HEK293T (cell line): ENCODE data around the gene SYNGR4.
"Not testable (repeated sequence)": the region's sequence is repeated elsewhere in the genome, so short reads cannot be mapped to it uniquely, and the experiment has no call there.

ENCODE experiments used
- CTCF ChIA-PET: fragments of 350-600 bp; formaldehyde crosslinking; extraction: SDS; loops from one replicate; lab custom pipeline; 2021; ENCODE audit warnings: antibody characterized with exemption, inconsistent platforms; lab: Yijun Ruan, JAX
- POLR2A ChIA-PET: fragments of 350-600 bp; formaldehyde crosslinking; extraction: SDS; loops from one replicate; lab custom pipeline; 2020; ENCODE audit warnings: antibody characterized with exemption, inconsistent platforms; lab: Yijun Ruan, JAX
- DNase-seq: peaks from one replicate; pipeline ENCODE4 v3.0.0; 2012; ENCODE audit warnings: mixed read lengths; ENCODE audit errors: extremely low spot score
- ARNT ChIP-seq: fragments of 450-650 bp; IDR thresholded peaks from 2 replicates; pipeline ENCODE4 v1.6.1; 2017; ENCODE audit warnings: mild to moderate bottlenecking
- BHLHE40 ChIP-seq: fragments of 450-650 bp; IDR thresholded peaks from 2 replicates; pipeline ENCODE4 v1.6.1; 2016; ENCODE audit warnings: mild to moderate bottlenecking, moderate library complexity, borderline replicate concordance
- CTBP1 ChIP-seq: fragments of 450-650 bp; IDR thresholded peaks from 2 replicates; pipeline ENCODE4 v1.6.1; 2016; ENCODE audit warnings: borderline replicate concordance
- ELF4 ChIP-seq: fragments of 450-650 bp; IDR thresholded peaks from 2 replicates; pipeline ENCODE4 v1.6.1; 2017; ENCODE audit warnings: antibody characterized with exemption
- FOXA1 ChIP-seq: fragments of 450-650 bp; IDR thresholded peaks from 2 replicates; pipeline ENCODE4 v1.6.1; 2016; ENCODE audit warnings: mild to moderate bottlenecking
- FOXK2 ChIP-seq: fragments of 450-650 bp; IDR thresholded peaks from 2 replicates; pipeline ENCODE4 v1.6.1; 2016; ENCODE audit warnings: mild to moderate bottlenecking
- FOXM1 ChIP-seq: fragments of 450-650 bp; IDR thresholded peaks from 2 replicates; pipeline ENCODE4 v1.6.1; 2017; ENCODE audit warnings: mild to moderate bottlenecking, borderline replicate concordance
- HDGF ChIP-seq: fragments of 450-650 bp; IDR thresholded peaks from 2 replicates; pipeline ENCODE4 v1.6.1; 2017; ENCODE audit warnings: antibody characterized with exemption, borderline replicate concordance
- L3MBTL2 ChIP-seq: fragments of 450-650 bp; conservative IDR thresholded peaks from 2 replicates; pipeline ENCODE4 v1.6.1; 2016; ENCODE audit warnings: mild to moderate bottlenecking
- LEF1 ChIP-seq: fragments of 450-650 bp; IDR thresholded peaks from 2 replicates; pipeline ENCODE4 v1.6.1; 2017; ENCODE audit warnings: mild to moderate bottlenecking, borderline replicate concordance
- NFRKB ChIP-seq: fragments of 450-650 bp; IDR thresholded peaks from 2 replicates; pipeline ENCODE4 v1.6.1; 2016; ENCODE audit warnings: mild to moderate bottlenecking, moderate library complexity
- SP1 ChIP-seq: fragments of 450-650 bp; IDR thresholded peaks from 2 replicates; pipeline ENCODE4 v1.6.1; 2017
- SUZ12 ChIP-seq: fragments of 450-650 bp; IDR thresholded peaks from 2 replicates; pipeline ENCODE4 v1.6.1; 2016; ENCODE audit warnings: mild to moderate bottlenecking
- TARDBP ChIP-seq: fragments of 450-650 bp; IDR thresholded peaks from 2 replicates; pipeline ENCODE4 v1.6.1; 2016
- ZNF384 ChIP-seq: fragments of 450-650 bp; IDR thresholded peaks from 2 replicates; pipeline ENCODE4 v1.6.1; 2016
- TF ChIP-seq, protein P1 (sequence below): fragments of 450-650 bp; IDR thresholded peaks from 2 replicates; pipeline ENCODE4 v1.6.1; 2016

Gene SYNGR4

DNA sequence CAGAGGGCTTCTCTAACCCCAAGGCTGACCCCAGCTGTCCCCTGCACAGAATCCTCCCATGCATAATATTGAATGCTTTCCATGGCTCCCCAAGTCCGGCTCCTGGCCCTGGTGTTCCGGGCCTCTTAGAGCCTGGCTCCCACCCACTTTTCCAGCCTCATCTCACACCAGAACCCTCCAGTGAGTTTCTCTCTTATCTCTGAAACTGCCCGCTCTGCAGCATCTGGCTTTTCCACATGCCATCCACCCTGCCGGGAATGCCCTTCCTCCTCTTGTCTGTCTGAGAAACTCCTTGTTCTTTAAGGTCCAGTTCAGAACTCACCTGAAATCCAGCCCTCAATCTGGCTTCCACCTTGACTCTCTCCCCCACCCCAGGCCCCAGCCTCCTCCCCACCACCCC is 6.8 kb downstream of the SYNGR4 start:
- DNase-seq, result no peak
- ChIA-PET POLR2A (no interaction called here), CTCF (interaction anchor here (0.5 to 0.9 kb wide), 2 partner anchors 21 to 23 kb away, joined by 3 to 4 read pairs; partner anchors contain the start of gene KDELR1)
- TF ChIP-seq NFRKB (no peak), ARNT (no peak), CTBP1 (no peak), HDGF (no peak), FOXK2 (no peak), ELF4 (no peak), SP1 (no peak), TARDBP (no peak), FOXM1 (no peak)
- TF ChIP-seq, protein P1, sequence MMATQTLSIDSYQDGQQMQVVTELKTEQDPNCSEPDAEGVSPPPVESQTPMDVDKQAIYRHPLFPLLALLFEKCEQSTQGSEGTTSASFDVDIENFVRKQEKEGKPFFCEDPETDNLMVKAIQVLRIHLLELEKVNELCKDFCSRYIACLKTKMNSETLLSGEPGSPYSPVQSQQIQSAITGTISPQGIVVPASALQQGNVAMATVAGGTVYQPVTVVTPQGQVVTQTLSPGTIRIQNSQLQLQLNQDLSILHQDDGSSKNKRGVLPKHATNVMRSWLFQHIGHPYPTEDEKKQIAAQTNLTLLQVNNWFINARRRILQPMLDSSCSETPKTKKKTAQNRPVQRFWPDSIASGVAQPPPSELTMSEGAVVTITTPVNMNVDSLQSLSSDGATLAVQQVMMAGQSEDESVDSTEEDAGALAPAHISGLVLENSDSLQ, result no peak

DNA sequence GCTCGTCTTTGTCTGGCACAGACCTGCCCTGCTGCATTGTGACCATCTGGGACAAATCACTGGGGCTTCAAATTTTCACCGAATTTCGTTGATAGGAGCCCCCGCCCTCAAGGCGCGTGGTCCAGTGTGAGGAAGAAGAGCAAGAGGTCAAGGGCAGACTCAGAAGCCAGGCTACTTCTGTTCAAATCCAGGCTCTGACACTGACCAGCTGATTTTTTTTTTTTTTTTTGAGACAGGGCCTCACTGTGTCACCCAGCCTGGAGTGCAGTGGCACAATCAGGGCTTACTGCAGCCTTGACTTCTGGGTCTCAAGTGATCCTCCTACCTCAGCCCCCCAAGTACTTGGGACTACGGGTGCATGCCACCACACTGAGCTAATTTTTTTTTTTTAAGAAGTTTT is 7.2 kb downstream of the SYNGR4 start:
- CTCF ChIA-PET, result interaction anchor here (0.5 to 0.9 kb wide), 3 partner anchors 20 to 234 kb away, joined by 3 to 4 read pairs (median 4); partner anchors contain the start of gene KDELR1
- POLR2A ChIA-PET, result interaction anchor here (4.5 kb wide), 1 partner anchor 8 kb away, joined by 32 read pairs; the partner anchor contains the start of genes SYNGR4 and TMEM143
- TF ChIP-seq LEF1 (no peak), ZNF384 (no peak), SUZ12 (no peak), NFRKB (no peak), SP1 (no peak), FOXA1 (no peak), TARDBP (no peak)
- TF ChIP-seq, protein P1, result no peak
- no peak for DNase-seq

DNA sequence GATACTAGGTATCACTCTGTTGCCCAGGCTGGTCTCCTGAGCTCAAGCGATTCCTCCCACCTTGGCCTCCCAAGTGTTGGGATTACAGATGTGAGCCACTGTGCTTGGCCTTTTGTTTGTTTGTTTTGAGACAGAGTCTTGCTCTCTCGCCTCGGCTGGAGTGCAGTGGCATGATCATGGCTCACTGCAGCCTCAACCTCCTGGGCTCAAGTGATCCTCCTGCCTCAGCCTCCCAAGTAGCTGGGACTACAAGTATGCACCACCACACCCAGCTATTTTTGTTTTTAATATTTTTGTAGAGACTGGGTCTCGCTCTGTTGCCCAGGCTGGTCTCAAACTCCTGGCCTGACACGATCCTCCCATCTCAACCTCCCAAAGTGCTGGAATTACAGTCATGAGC is 7.6 kb downstream of the SYNGR4 start:
- ChIA-PET POLR2A (interaction anchor here (4.5 kb wide), 1 partner anchor 8 kb away, joined by 32 read pairs; the partner anchor contains the start of genes SYNGR4 and TMEM143), CTCF (interaction anchor here (0.6 to 0.9 kb wide), 2 partner anchors 20 to 234 kb away, joined by 4 read pairs; partner anchors contain the start of gene KDELR1)
- DNase-seq, result not testable (repeated sequence)

DNA sequence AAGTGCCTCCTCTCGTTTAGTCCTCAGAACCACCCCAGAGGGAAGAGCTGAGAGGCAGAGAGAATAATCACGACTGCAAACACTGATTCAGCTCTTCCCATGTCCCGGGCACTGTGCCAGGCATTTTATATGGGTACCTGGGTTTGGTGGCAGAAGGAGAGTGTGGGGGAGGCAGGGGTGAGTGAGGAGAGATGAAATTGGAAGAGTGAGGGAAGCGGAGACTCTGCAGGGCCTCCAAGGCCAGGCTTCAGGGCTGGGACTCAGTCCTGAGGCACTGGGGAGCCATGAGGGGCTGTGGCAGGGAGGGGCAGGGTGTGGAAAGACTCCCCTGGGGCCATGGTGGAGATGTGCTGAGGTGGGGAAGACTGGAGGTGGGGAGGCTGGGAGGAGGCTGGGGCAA is 8.7 kb downstream of the SYNGR4 start:
- no peak for DNase-seq
- CTCF ChIA-PET, result interaction anchor here (1.1 kb wide), 1 partner anchor 18 kb away, joined by 5 read pairs; the partner anchor contains the start of gene KDELR1
- POLR2A ChIA-PET, result interaction anchor here (1.2 to 4.5 kb wide), 2 partner anchors 9 to 72 kb away, joined by 3 to 32 read pairs; partner anchors contain the start of genes SYNGR4 and TMEM143
- TF ChIP-seq, protein P1, result no peak

DNA sequence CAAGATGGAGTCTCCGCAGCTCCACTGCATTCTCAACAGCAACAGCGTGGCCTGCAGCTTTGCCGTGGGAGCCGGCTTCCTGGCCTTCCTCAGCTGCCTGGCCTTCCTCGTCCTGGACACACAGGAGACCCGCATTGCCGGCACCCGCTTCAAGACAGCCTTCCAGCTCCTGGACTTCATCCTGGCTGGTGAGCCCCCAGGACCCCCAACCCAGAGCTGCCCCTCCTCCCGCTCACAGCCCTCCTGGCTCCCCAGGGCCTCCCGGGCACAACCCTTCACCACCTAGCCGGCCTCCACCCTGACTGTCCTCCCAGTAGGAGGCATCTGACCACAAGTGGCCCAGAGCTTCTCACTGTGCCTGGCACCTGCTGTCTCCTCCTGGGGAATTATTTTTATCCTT is 9.4 kb downstream of the SYNGR4 start:
- DNase-seq, result no peak
- ChIA-PET CTCF (interaction anchor here (1.1 kb wide), 1 partner anchor 18 kb away, joined by 5 read pairs; the partner anchor contains the start of gene KDELR1), POLR2A (interaction anchor here (1.2 to 4.5 kb wide), 2 partner anchors 10 to 72 kb away, joined by 3 to 32 read pairs; partner anchors contain the start of genes SYNGR4 and TMEM143)
- TF ChIP-seq, protein P1, result no peak
- TF ChIP-seq LEF1 (no peak), SP1 (no peak), NFRKB (no peak), BHLHE40 (no peak), ZNF384 (no peak), L3MBTL2 (no peak), SUZ12 (no peak), ARNT (no peak), ELF4 (no peak), CTBP1 (no peak), FOXA1 (no peak), FOXM1 (no peak), TARDBP (no peak), HDGF (no peak), FOXK2 (no peak)

DNA sequence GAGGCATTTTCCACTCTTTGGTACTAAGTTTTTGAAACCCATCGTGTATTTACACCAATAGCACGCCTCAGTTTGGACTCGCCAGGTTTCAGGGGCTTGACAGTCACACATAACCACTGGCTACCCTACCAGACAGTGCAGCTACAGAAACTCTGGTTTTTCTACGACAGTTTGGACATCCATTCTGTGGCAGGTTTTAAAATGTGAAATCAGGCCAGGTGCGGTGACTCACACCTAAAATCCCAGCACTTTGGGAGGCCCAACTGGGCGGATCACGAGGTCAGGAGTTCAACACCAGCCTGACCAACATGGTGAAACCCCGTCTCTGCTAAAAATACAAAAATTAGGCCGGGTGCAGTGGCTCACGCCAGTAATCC is 14.0 kb downstream of the SYNGR4 start:
- DNase-seq, result no peak
- POLR2A ChIA-PET, result interaction anchor here (0.8 kb wide), 1 partner anchor 9 kb away, joined by 3 read pairs; no protein-coding TSS in a partner anchor
- CTCF ChIA-PET, result no interaction called here
- TF ChIP-seq L3MBTL2 (no peak), ZNF384 (no peak), SP1 (no peak), BHLHE40 (no peak), FOXA1 (no peak), HDGF (no peak)
- TF ChIP-seq, protein P1, result no peak
